HG03108 (cell line): Measurements from ENCODE around the gene PEX3.
"Not testable (repeated sequence)": the region's sequence is repeated elsewhere in the genome, so short reads cannot be mapped to it uniquely, and the experiment has no call there.

Experiments
- ATAC-seq: cut with Tn5 transposase; IDR thresholded peaks from one replicate; pipeline ENCODE4 v1.9.1; 2021; ENCODE audit warnings: moderate library complexity; ENCODE audit not compliant: unreplicated experiment

Gene PEX3

GRCh38 chr6:143443096-143443495 is 7.5 kb upstream of the PEX3 start:
- ATAC-seq: no peak

GRCh38 chr6:143447865-143448264 is 2.7 kb upstream of the PEX3 start:
- ATAC-seq: not testable (repeated sequence)

DNA sequence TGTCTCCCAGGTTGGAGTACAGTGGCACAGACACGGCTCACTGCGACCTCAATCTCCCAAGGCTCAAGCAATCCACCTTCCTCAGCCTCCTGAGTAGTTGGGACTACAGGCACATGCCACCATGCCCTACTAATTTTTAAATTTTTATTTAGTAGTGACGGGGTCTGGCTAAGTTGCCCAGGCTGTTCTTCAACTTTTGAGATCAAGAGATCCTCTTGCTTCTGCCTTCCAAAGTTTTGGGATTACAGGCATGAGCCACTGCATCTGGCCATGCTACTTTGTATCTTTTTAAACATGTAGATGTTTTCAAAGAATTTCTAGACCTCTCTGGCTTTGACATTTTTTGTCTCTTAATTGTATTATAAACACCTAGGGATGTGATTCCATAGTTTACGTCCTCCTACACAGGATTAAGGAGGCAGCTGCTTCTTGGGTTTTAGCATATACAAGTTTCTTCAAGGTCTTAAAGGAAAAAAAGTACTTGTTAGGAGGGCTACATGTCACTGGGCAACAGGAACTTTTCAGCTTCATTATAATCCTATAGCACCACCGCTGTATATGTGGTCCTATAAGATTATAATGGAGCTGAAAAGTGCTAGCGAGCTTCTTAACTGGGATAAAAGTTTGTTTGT is 1.4 kb upstream of the PEX3 start:
- no peak for ATAC-seq

GRCh38 chr6:143449714-143450452 is 722 bp upstream of the PEX3 start:
- peak; percentile 7 for ATAC-seq

- no peak for ATAC-seq
Observed at GRCh38 chr6:143451531-143451930, 926 bp downstream of the PEX3 start.

- no peak for ATAC-seq
Observed at GRCh38 chr6:143457563-143458359, 7.2 kb downstream of the PEX3 start.

DNA sequence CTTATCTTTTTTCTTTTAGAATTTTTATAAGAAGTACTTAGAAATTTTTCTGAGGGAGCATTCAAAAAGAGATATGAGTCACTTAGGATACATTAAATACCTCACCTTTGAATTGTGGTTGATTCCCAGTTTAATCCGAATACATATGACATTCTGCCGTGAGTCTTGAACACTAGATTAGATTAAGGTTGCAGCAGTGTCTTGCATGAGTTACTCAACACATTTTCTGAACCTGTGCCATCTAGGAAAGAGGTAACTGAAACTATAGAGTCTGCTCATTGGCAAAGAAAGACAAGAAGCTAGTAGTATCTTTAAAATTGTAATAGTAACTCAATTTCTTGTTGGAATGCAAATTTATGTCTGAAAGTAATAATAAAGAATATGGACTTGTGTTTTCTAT is 14.9 kb downstream of the PEX3 start:
- no peak for ATAC-seq

DNA sequence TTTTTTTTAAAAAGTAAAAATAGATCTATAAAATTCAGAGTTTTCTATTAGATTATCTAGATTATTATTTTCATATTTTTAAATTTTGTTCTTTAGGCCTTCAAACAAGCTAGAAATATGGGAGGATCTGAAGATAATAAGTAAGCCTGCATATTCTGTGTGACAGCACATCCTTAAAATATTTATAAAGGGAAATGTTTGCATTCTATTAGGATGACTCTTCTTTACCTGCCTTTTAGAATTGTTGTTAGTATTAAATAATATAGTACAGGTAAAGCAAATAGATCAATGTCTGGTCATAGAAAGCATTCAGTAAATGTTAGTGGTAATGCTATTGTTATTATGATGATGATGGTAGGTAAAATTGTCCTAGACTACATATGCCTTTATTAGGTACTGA is 17.4 kb downstream of the PEX3 start:
- ATAC-seq: no peak

GRCh38 chr6:143468823-143469222 is 18.2 kb downstream of the PEX3 start:
- ATAC-seq: not testable (repeated sequence)

DNA sequence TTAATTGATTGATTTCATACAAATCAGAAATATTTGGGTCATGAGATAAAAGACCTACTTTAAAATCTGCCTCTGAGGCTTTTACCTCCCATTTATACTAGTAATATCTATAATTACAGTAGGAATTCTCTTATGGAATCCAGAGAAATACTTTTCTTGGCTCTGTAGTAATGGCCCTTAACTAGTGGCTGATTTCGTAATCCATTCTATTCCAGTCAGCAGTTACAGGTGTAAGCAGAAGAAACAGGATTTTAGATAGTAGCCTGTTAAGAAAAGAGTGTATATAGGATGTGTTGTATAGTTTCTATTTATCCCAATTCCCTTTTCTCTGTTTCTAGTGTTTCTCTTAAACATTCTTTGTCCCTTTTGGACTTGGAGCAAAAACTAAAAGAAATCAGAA is 21.2 kb downstream of the PEX3 start:
- ATAC-seq: no peak

- no peak for ATAC-seq
Observed at GRCh38 chr6:143476545-143476944, 25.9 kb downstream of the PEX3 start.

DNA sequence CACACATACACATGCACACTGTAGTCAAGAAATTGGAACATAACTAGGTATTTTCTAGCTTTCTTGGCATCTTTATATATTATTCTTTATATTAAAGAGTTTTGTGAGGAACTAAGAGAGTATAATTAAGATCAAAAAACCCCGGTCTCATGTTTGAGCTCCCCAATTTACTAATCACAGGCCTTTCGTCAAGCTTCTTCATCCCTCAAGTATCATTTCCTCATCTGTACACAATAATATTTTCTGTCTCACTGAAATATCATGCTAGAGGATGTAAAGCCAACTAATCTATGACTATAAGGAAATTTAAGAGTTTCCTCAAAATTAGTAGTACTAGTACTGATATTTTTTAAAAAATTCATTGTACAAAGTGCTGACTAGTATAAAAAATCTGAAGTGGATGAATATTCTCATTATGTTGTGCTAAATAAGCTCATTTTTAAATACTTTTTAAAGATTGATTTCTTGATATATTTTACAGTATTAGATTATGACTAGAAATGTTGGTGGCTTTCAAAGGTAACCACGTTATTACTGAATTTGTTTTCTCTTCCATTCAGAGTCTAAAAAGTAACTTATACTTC is 28.0 kb downstream of the PEX3 start:
- ATAC-seq: no peak

- no peak for ATAC-seq
Observed at GRCh38 chr6:143482593-143482992, 32.0 kb downstream of the PEX3 start.

- ATAC-seq: no peak
Observed at GRCh38 chr6:143485967-143486366, 35.4 kb downstream of the PEX3 start.

GRCh38 chr6:143486752-143487151 is 36.1 kb downstream of the PEX3 start:
- no peak for ATAC-seq

GRCh38 chr6:143490244-143490643 is 39.6 kb downstream of the PEX3 start:
- ATAC-seq: no peak

GRCh38 chr6:143490775-143491174 is 40.2 kb downstream of the PEX3 start:
- no peak for ATAC-seq

- ATAC-seq: no peak
Observed at GRCh38 chr6:143496974-143497373, 46.4 kb downstream of the PEX3 start.

DNA sequence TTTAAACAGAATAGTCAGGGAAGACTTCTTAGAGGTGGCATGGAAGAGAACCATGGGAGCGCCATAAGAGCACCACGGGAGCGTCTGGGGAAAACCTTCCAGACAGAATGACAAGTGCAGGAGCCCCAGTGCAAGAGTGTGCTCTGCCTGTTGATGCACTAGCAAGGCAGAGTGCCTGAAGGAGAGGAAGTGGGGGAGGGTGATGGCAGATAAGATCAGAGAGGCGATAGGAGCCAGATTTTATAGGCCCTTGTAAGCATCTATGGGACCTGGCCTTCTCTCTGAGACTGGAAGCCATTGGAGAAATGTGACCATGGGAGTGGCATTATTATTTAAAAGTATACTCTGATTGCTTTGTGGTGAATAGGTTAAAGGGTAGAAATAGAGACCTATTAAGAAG is 47.8 kb downstream of the PEX3 start:
- no peak for ATAC-seq

- ATAC-seq: no peak
Observed at GRCh38 chr6:143501851-143502250, 51.2 kb downstream of the PEX3 start.

GRCh38 chr6:143504369-143504768 is 53.8 kb downstream of the PEX3 start:
- no peak for ATAC-seq

DNA sequence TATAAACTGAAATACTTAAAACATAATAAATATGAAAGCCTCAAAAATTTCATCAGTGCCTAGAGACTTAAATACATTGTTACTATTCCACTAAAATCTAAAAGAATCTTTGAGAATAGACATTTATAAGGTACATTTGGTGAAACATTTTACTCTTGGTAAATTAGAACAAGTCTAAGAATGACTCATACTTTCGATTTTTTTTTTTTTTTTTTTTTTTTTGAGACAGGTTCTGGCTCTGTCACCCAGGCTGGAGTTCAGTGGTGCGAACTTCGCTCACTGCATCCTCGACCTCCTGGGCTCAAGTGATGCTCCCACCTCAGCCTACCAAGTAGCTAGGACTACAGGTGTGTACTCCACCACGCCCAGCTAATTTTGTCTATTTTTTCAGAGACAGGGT is 54.5 kb downstream of the PEX3 start:
- ATAC-seq: no peak
